HepG2 (cell line): ENCODE measurements around the gene CAPN8. TPM values are rescaled to one million over a fixed set of nuclear protein-coding genes. Genes with fewer than 3 reads are reported as not detected.

ENCODE experiments used
- EEA1 ChIP-seq: sonication (generic); formaldehyde crosslinking; IDR thresholded peaks from 2 replicates; pipeline ENCODE4 v1.5.1; 2020; ENCODE audit warnings: mild to moderate bottlenecking, missing genetic modification reagents, borderline replicate concordance
- HDAC6 ChIP-seq: fragments of 200-600 bp; sonication (generic); IDR thresholded peaks from 2 replicates; pipeline ENCODE4 v1.7.0; 2017; ENCODE audit warnings: mild to moderate bottlenecking, antibody characterized with exemption, low read length, low read depth
- IKZF1 ChIP-seq: fragments of 450-650 bp; IDR thresholded peaks from 2 replicates; pipeline ENCODE4 v1.7.1; 2016
- KLF12 ChIP-seq: sonication (generic); formaldehyde crosslinking; IDR thresholded peaks from 2 replicates; pipeline ENCODE4 v1.4.0; 2020; ENCODE audit warnings: missing genetic modification reagents, borderline replicate concordance
- PHF5A ChIP-seq: IDR thresholded peaks from one replicate; pipeline ENCODE4 v1.6.1; 2018; ENCODE audit warnings: low read depth, missing genetic modification reagents; ENCODE audit not compliant: unreplicated experiment
- SAP130 ChIP-seq: IDR thresholded peaks from 2 replicates; pipeline ENCODE4 v1.6.1; 2016; ENCODE audit warnings: low read depth
- YEATS2 ChIP-seq: sonication (generic); formaldehyde crosslinking; IDR thresholded peaks from 2 replicates; pipeline ENCODE4 v1.4.0; 2020; ENCODE audit warnings: missing genetic modification reagents, borderline replicate concordance
- YEATS4 ChIP-seq: sonication (generic); formaldehyde crosslinking; IDR thresholded peaks from 2 replicates; pipeline ENCODE4 v1.4.0; 2020; ENCODE audit warnings: missing genetic modification reagents, borderline replicate concordance
- ZBTB7A ChIP-seq: sonication (generic); formaldehyde crosslinking; IDR thresholded peaks from 2 replicates; pipeline ENCODE4 v1.8.0; 2022; ENCODE audit warnings: mild to moderate bottlenecking, missing genetic modification reagents
- ZNF160 ChIP-seq: sonication (generic); formaldehyde crosslinking; IDR thresholded peaks from 2 replicates; pipeline ENCODE4 v1.8.0; 2022; ENCODE audit warnings: mild to moderate bottlenecking, inconsistent platforms, missing genetic modification reagents
- ZNF337 ChIP-seq: sonication (generic); formaldehyde crosslinking; IDR thresholded peaks from 2 replicates; pipeline ENCODE4 v1.5.1; 2020; ENCODE audit warnings: missing genetic modification reagents, low read depth, mild to moderate bottlenecking, borderline replicate concordance
- ZNF350 ChIP-seq: sonication (generic); formaldehyde crosslinking; IDR thresholded peaks from 2 replicates; pipeline ENCODE4 v1.4.0; 2020; ENCODE audit warnings: mild to moderate bottlenecking, low read depth, missing genetic modification reagents, borderline replicate concordance
- ZNF44 ChIP-seq: sonication (generic); formaldehyde crosslinking; IDR thresholded peaks from 2 replicates; pipeline ENCODE4 v1.5.1; 2020; ENCODE audit warnings: mild to moderate bottlenecking, missing genetic modification reagents
- ZNF616 ChIP-seq: sonication (generic); formaldehyde crosslinking; IDR thresholded peaks from 2 replicates; pipeline ENCODE4 v1.5.0; 2020; ENCODE audit warnings: low read depth, mild to moderate bottlenecking, missing genetic modification reagents
- ZNF724P ChIP-seq: sonication (generic); formaldehyde crosslinking; IDR thresholded peaks from 2 replicates; pipeline ENCODE4 v1.8.0; 2022; ENCODE audit warnings: missing genetic modification reagents, borderline replicate concordance
- ZNF879 ChIP-seq: sonication (generic); formaldehyde crosslinking; IDR thresholded peaks from 2 replicates; pipeline ENCODE4 v1.8.1; 2023; ENCODE audit warnings: missing genetic modification reagents
- polyA plus RNA-seq, 8 experiments: library from polyadenylated mRNA; depleted of rRNA in 3 of 8; stranded (reverse) in 7 of 8; unstranded in 1 of 8; fragments of >200 nt; fragmentation: Illumina TruSeq in 4 of 8; extraction: Trizol in 4 of 8; gene quantifications; 2 replicates each; pipeline versions ENCODE4 v1.2.1 to v1.2.3, GENCODE V29; 2011 to 2016; ENCODE audit warnings: low read depth in 4 of 8, missing spikeins in 1 of 8, mixed read lengths in 1 of 8; ENCODE audit not compliant: insufficient read depth in 1 of 8
- total RNA-seq, 5 experiments: library from RNA; depleted of rRNA; stranded (reverse); fragments of >200 nt; fragmentation: Illumina TruSeq; extraction: Trizol; gene quantifications; 2 replicates each; pipeline ENCODE4 v1.2.3, GENCODE V29; 2016; ENCODE audit warnings: low read depth in 1 of 5
- TF ChIP-seq, protein P1 (sequence below): IDR thresholded peaks from 2 replicates; pipeline ENCODE4 v1.4.0; 2020; ENCODE audit warnings: mild to moderate bottlenecking, missing genetic modification reagents
- TF ChIP-seq, protein P2 (sequence below): sonication (generic); formaldehyde crosslinking; IDR thresholded peaks from 2 replicates; pipeline ENCODE4 v1.5.1; 2020; ENCODE audit warnings: mild to moderate bottlenecking, moderate library complexity, missing genetic modification reagents
- TF ChIP-seq, protein P3 (sequence below): sonication (generic); formaldehyde crosslinking; IDR thresholded peaks from 2 replicates; pipeline ENCODE4 v1.5.0; 2020; ENCODE audit warnings: missing genetic modification reagents

CAPN8 gene
- total and polyA plus RNA-seq, 2 of the 13 experiments (the other 11 are each of a cell fraction or from before 2014, with no cell fraction given) = 0.20 to 0.25 TPM

DNA sequence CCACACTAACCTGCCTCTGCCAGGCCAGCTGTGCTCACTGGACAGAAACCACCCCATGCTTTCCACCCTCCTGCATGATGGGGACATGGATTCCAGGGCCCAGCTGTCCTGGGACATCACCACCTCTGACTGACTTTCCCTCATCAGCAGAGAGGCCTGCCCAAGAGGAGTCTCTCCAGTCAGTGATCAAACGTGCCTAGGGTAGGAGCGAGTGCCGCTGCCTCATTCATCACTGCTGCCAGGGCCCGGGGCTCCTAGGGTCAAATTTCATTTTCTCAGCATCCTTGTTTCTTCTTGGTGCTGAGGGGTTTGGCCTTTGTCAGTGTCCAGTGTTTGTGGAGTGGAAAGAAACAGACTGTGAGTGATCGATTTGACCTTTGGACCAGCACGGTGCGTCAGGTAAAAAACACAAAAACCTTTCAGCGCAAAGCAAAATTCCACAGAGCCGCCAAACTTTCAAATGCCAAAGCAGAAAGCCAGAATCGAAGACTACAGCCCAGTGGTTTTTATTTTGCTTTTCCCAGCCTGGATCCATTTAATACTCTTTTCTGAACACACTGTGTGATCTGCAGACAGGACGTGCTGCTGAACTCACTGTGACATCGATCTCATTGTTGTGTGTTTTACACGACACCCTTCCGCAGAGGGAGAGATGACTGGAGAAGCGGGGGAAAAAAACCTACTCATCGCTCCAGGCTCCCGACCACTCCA is 43.2 kb downstream of the CAPN8 start (continued):
- TF ChIP-seq, protein P1, sequence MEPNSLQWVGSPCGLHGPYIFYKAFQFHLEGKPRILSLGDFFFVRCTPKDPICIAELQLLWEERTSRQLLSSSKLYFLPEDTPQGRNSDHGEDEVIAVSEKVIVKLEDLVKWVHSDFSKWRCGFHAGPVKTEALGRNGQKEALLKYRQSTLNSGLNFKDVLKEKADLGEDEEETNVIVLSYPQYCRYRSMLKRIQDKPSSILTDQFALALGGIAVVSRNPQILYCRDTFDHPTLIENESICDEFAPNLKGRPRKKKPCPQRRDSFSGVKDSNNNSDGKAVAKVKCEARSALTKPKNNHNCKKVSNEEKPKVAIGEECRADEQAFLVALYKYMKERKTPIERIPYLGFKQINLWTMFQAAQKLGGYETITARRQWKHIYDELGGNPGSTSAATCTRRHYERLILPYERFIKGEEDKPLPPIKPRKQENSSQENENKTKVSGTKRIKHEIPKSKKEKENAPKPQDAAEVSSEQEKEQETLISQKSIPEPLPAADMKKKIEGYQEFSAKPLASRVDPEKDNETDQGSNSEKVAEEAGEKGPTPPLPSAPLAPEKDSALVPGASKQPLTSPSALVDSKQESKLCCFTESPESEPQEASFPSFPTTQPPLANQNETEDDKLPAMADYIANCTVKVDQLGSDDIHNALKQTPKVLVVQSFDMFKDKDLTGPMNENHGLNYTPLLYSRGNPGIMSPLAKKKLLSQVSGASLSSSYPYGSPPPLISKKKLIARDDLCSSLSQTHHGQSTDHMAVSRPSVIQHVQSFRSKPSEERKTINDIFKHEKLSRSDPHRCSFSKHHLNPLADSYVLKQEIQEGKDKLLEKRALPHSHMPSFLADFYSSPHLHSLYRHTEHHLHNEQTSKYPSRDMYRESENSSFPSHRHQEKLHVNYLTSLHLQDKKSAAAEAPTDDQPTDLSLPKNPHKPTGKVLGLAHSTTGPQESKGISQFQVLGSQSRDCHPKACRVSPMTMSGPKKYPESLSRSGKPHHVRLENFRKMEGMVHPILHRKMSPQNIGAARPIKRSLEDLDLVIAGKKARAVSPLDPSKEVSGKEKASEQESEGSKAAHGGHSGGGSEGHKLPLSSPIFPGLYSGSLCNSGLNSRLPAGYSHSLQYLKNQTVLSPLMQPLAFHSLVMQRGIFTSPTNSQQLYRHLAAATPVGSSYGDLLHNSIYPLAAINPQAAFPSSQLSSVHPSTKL = peak; percentile 73
- no peak for TF ChIP-seq PHF5A (CRISPR knock-in tag)
- TF ChIP-seq, protein P2, sequence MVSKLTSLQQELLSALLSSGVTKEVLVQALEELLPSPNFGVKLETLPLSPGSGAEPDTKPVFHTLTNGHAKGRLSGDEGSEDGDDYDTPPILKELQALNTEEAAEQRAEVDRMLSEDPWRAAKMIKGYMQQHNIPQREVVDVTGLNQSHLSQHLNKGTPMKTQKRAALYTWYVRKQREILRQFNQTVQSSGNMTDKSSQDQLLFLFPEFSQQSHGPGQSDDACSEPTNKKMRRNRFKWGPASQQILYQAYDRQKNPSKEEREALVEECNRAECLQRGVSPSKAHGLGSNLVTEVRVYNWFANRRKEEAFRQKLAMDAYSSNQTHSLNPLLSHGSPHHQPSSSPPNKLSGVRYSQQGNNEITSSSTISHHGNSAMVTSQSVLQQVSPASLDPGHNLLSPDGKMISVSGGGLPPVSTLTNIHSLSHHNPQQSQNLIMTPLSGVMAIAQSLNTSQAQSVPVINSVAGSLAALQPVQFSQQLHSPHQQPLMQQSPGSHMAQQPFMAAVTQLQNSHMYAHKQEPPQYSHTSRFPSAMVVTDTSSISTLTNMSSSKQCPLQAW (CRISPR knock-in tag) = 0 out of 2 replicates have a peak, but pooled peaks have one; percentile 17
- no peak for TF ChIP-seq ZNF879
- TF ChIP-seq ZNF337 = no peak
- no peak for TF ChIP-seq IKZF1
- no peak for TF ChIP-seq ZNF724P
- TF ChIP-seq, protein P3, sequence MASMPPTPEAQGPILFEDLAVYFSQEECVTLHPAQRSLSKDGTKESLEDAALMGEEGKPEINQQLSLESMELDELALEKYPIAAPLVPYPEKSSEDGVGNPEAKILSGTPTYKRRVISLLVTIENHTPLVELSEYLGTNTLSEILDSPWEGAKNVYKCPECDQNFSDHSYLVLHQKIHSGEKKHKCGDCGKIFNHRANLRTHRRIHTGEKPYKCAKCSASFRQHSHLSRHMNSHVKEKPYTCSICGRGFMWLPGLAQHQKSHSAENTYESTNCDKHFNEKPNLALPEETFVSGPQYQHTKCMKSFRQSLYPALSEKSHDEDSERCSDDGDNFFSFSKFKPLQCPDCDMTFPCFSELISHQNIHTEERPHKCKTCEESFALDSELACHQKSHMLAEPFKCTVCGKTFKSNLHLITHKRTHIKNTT (CRISPR knock-in tag) = no peak
- TF ChIP-seq EEA1 (CRISPR knock-in tag) = no peak
- no peak for TF ChIP-seq ZNF616 (CRISPR knock-in tag)
- peak; percentile 70; the same call in 1 of the 2 replicates for TF ChIP-seq YEATS4
- TF ChIP-seq ZNF160 (CRISPR knock-in tag) = no peak
- peak; percentile 51 for TF ChIP-seq SAP130
- no peak for TF ChIP-seq KLF12 (CRISPR knock-in tag)
- no peak for TF ChIP-seq YEATS2 (CRISPR knock-in tag)
- no peak for TF ChIP-seq ZNF350 (CRISPR knock-in tag)
- no peak for TF ChIP-seq HDAC6
- TF ChIP-seq ZBTB7A (CRISPR knock-in tag) = no peak
- TF ChIP-seq ZNF44 (CRISPR knock-in tag) = no peak
